Stimulated activated CD8-positive, alpha-beta memory T cell treated with anti-CD3 and anti-CD28 coated beads, Interleukin-15, amount 100 ng/mL, for 4 hours (primary cell): Measurements from ENCODE around the gene HNRNPC.
"Not testable (repeated sequence)": the region's sequence is repeated elsewhere in the genome, so short reads cannot be mapped to it uniquely, and the experiment has no call there.

Experiments
- DNase-seq, 2 donors: peaks; one replicate each; pipeline ENCODE4 v3.0.0-alpha.2; 2020; ENCODE audit warnings: low read depth in 2 of 2

HNRNPC gene

GRCh38 chr14:21245813-21246212, 23.4 kb downstream of the HNRNPC start:
- DNase-seq = no peak

- no peak for DNase-seq
Observed at GRCh38 chr14:21244544-21244943, 24.7 kb downstream of the HNRNPC start.

- DNase-seq = no peak
Observed at GRCh38 chr14:21241218-21241819, 27.9 kb downstream of the HNRNPC start.

GRCh38 chr14:21240417-21240816, 28.8 kb downstream of the HNRNPC start:
- DNase-seq = no peak

- DNase-seq = no peak
Observed at GRCh38 chr14:21238823-21239518, 30.3 kb downstream of the HNRNPC start.

- DNase-seq = no peak
Observed at GRCh38 chr14:21236948-21237797, 32.1 kb downstream of the HNRNPC start.

GRCh38 chr14:21234112-21234511, 35.1 kb downstream of the HNRNPC start:
- no peak for DNase-seq

GRCh38 chr14:21233457-21234076, 35.7 kb downstream of the HNRNPC start:
- no peak for DNase-seq

- no peak for DNase-seq
Observed at GRCh38 chr14:21231020-21231652, 38.1 kb downstream of the HNRNPC start.

GRCh38 chr14:21229821-21230220, 39.4 kb downstream of the HNRNPC start:
- DNase-seq = no peak

GRCh38 chr14:21227981-21228380, 41.3 kb downstream of the HNRNPC start:
- no peak for DNase-seq

GRCh38 chr14:21227150-21227549, 42.1 kb downstream of the HNRNPC start:
- no peak for DNase-seq

GRCh38 chr14:21226467-21226866, 42.8 kb downstream of the HNRNPC start:
- no peak for DNase-seq

GRCh38 chr14:21225164-21225563, 44.1 kb downstream of the HNRNPC start:
- not testable (repeated sequence) for DNase-seq

- no peak for DNase-seq
Observed at GRCh38 chr14:21220874-21221477, 48.3 kb downstream of the HNRNPC start.

GRCh38 chr14:21219561-21220111, 49.6 kb downstream of the HNRNPC start:
- DNase-seq = no peak

GRCh38 chr14:21219120-21219519, 50.1 kb downstream of the HNRNPC start:
- DNase-seq = no peak

- DNase-seq = no peak
Observed at GRCh38 chr14:21215879-21216251, 53.4 kb downstream of the HNRNPC start.

GRCh38 chr14:21215130-21215878, 53.9 kb downstream of the HNRNPC start:
- DNase-seq = no peak

GRCh38 chr14:21213652-21214051, 55.6 kb downstream of the HNRNPC start:
- no peak for DNase-seq
